ENCODE data around the gene AQP12A.

AQP12A gene

DNA sequence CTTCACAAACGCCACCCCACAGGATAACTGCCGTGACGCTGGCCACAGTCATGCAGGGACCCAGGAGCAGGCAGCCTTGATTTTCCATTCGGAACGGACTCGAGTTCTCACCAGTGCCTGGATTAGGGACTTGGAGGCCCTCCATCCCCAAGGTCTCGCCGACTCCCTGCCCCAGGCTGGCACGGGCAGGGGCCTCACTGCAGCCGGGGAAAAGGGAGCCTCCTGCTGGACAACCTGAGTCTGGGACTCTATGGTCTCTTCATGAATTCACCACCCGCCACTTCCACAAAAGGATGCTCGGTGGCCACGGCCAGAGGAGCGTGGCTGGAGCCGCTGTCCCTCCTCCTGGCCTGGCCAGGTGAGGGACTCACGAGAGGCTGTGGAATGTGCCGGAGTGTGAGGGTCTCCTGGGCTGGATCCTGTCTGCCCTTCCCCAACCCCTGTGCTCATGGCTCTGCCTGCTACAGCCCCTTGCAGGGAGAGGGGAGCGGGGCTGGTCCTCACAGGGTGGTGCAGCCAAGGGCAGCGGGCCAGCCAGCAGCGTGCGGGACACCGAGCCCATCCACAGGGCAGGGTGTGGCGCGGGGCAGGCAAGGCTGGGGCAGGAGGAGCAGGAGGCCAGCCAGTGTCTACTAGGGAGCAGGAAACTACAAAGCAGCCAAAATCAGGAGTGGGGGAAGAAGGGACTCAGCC, 42.3 kb downstream of the AQP12A start:
- TF ChIP-seq, protein P1, sequence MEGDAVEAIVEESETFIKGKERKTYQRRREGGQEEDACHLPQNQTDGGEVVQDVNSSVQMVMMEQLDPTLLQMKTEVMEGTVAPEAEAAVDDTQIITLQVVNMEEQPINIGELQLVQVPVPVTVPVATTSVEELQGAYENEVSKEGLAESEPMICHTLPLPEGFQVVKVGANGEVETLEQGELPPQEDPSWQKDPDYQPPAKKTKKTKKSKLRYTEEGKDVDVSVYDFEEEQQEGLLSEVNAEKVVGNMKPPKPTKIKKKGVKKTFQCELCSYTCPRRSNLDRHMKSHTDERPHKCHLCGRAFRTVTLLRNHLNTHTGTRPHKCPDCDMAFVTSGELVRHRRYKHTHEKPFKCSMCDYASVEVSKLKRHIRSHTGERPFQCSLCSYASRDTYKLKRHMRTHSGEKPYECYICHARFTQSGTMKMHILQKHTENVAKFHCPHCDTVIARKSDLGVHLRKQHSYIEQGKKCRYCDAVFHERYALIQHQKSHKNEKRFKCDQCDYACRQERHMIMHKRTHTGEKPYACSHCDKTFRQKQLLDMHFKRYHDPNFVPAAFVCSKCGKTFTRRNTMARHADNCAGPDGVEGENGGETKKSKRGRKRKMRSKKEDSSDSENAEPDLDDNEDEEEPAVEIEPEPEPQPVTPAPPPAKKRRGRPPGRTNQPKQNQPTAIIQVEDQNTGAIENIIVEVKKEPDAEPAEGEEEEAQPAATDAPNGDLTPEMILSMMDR (conservative IDR thresholded peaks at IDR 0.05; ENCODE audit: low read depth, low read length), result no peak
- no peak overlapping the region for H3K9ac ChIP-seq

DNA sequence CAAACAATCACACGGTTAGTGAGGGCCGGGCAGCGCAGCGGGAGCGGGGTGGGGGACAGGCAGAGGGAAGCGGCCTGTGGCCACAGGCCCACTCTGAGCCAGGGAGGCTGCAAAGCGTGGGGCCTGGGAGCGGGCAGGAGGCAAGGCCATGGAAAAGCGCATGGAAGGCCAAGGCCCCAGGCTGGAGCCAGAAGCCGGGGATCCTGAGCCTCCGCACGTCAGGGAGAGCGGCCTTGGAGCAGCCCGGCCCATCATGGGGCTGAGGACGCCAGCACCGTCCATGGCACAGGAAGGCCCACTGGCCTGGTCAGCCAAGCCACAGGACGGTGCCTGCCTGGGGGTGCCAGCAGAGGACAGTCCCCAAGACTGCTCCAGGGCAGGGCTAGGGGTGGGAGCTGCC, 43.1 kb downstream of the AQP12A start:
- H3K79me2 ChIP-seq (ENCODE audit: insufficient read depth, low read depth), result no peaks in the 10 kb centered on the region
- H3K4me1 ChIP-seq (ENCODE audit: low read depth, poor library complexity, severe bottlenecking), result no peaks in the 10 kb centered on the region
- H3K36me3 ChIP-seq (ENCODE audit: insufficient read depth), result no peaks in the 10 kb centered on the region
- H2AFZ ChIP-seq (ENCODE audit: low read depth), result no peak overlapping the region
- peaks cover 29% of the 10 kb centered on the region; the same call in 1 of the 2 replicates for H3K27me3 ChIP-seq (ENCODE audit: insufficient read depth, low read depth)
- no peak overlapping the region for H3K4me2 ChIP-seq
- H4K20me1 ChIP-seq (ENCODE audit: insufficient read depth), result no peaks in the 10 kb centered on the region
- H3K4me3 ChIP-seq (IDR thresholded peaks at IDR 0.05; ENCODE audit: insufficient read depth, low read depth, low read length), result no peak overlapping the region
- H3K9ac ChIP-seq, result no peak overlapping the region
- TF ChIP-seq, protein P1 (conservative IDR thresholded peaks at IDR 0.05; ENCODE audit: low read depth, low read length), result no peak
- H3K27ac ChIP-seq, result no peak overlapping the region

More for the DNA sequence above, 42.3 kb downstream of the AQP12A start:
- Histone ChIP-seq H3K79me2 (ENCODE audit: insufficient read depth, low read depth) (no peaks in the 10 kb centered on the region), H3K4me1 (ENCODE audit: low read depth, poor library complexity, severe bottlenecking) (no peaks in the 10 kb centered on the region), H3K27me3 (ENCODE audit: insufficient read depth, low read depth) (peaks cover 24% of the 10 kb centered on the region; the same call in 1 of the 2 replicates), H3K27ac (no peak overlapping the region), H3K4me3 (IDR thresholded peaks at IDR 0.05; ENCODE audit: insufficient read depth, low read depth, low read length) (no peak overlapping the region), H3K36me3 (ENCODE audit: insufficient read depth) (no peaks in the 10 kb centered on the region), H4K20me1 (ENCODE audit: insufficient read depth) (no peaks in the 10 kb centered on the region), H3K4me2 (no peak overlapping the region), H2AFZ (ENCODE audit: low read depth) (no peak overlapping the region)

DNA sequence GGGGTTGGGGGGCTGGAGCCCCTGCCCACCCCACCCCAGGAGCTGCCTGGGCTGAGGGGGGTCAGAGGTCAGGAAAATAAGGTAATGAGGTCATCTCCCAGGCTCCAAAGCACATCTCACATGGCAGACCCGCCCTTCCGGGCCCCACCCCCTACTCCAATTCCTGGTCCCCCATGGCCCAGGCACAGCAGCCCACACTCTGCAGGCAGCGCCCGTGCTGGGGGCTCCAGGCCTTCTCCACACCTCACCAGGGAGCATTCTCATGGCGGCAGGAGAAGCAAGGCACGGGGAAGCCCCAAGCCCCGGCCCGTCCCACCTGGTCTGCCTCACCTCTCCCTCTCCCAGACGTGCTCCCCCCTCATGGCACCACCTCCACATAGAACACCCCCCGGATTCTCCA, 43.8 kb downstream of the AQP12A start:
- Histone ChIP-seq H3K4me3 (IDR thresholded peaks at IDR 0.05; ENCODE audit: insufficient read depth, low read depth, low read length) (no peak overlapping the region), H4K20me1 (ENCODE audit: insufficient read depth) (no peaks in the 10 kb centered on the region), H3K4me1 (ENCODE audit: low read depth, poor library complexity, severe bottlenecking) (no peaks in the 10 kb centered on the region), H3K27me3 (ENCODE audit: insufficient read depth, low read depth) (peaks cover 29% of the 10 kb centered on the region; the same call in 1 of the 2 replicates), H3K4me2 (no peak overlapping the region), H3K27ac (no peak overlapping the region), H3K79me2 (ENCODE audit: insufficient read depth, low read depth) (no peaks in the 10 kb centered on the region), H2AFZ (ENCODE audit: low read depth) (no peak overlapping the region), H3K36me3 (ENCODE audit: insufficient read depth) (no peaks in the 10 kb centered on the region), H3K9ac (no peak overlapping the region)
- TF ChIP-seq, protein P1 (conservative IDR thresholded peaks at IDR 0.05; ENCODE audit: low read depth, low read length), result no peak

DNA sequence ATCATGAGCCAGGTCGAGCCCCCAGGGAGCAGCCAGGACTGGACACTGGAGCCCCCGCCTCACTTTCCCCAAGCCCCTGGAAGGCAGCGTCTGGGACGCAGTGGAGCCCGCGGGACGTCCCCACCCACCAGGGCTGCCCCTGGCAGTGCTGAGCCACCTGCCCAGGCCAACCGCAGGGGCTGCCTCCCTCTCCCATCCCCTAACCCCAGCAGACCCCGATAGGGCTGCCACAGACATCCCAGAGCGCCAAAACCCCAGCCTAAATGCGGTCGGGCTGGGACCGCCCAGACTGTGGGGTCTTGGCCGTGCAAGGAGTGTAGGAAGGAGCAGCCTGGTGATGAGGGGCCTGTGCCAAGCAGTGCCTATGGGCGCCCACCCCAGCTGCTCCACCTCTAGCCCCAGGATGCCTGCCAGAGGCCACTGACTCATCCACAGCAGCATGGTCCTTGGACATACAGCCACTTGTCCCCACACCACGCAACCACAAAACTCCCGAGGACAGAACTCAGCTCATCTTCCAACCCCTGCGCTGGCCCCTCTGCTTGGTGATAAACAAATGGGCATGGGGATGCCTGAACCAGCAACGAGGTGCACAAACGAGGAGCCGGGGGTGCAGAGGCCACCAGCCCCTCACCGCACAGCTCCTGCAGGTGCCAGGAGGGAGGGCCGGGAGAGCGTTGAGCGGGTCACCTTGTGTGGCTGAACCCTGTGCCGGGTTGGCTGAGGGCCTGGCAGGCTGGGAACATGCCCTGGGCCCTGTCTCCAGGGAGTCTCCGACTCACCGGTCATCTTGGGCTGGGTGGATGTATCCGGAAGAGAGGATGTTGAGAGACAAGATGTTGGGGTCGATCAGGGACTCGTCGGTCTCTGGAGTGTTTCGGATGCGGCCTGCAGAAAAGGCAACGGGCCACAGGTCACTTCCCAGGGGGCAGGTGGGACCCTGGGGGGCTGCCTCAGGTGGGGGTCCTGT, 44.9 kb downstream of the AQP12A start:
- H4K20me1 ChIP-seq (ENCODE audit: insufficient read depth), result no peaks in the 10 kb centered on the region
- no peak overlapping the region for H3K27ac ChIP-seq
- H2AFZ ChIP-seq (ENCODE audit: low read depth), result no peak overlapping the region
- peaks cover 29% of the 10 kb centered on the region; the same call in 1 of the 2 replicates for H3K27me3 ChIP-seq (ENCODE audit: insufficient read depth, low read depth)
- no peaks in the 10 kb centered on the region for H3K79me2 ChIP-seq (ENCODE audit: insufficient read depth, low read depth)
- no peak overlapping the region for H3K4me2 ChIP-seq
- H3K9ac ChIP-seq, result no peak overlapping the region
- no peaks in the 10 kb centered on the region for H3K36me3 ChIP-seq (ENCODE audit: insufficient read depth)
- no peaks in the 10 kb centered on the region for H3K4me1 ChIP-seq (ENCODE audit: low read depth, poor library complexity, severe bottlenecking)
- no peak overlapping the region for H3K4me3 ChIP-seq (IDR thresholded peaks at IDR 0.05; ENCODE audit: insufficient read depth, low read depth, low read length)
- TF ChIP-seq, protein P1 (conservative IDR thresholded peaks at IDR 0.05; ENCODE audit: low read depth, low read length), result no peak
